DOHH2 (cell line): ENCODE results near the gene RAPGEF3.

ENCODE experiments used
- H3F3A ChIP-seq: fragments of 200-600 bp; sonication (generic), shearing (Covaris generic); 2 replicates; pipeline ENCODE4 v1.6.0; 2016; ENCODE audit warnings: antibody characterized with exemption, mild to moderate bottlenecking; ENCODE audit not compliant: control insufficient read depth, insufficient read depth
- H3K27ac ChIP-seq: fragments of 200-600 bp; sonication (generic); 2 replicates; pipeline ENCODE4 v1.5.1; 2014; ENCODE audit warnings: low read depth, mild to moderate bottlenecking, low read length, moderate library complexity
- H3K27me3 ChIP-seq: fragments of 200-600 bp; sonication (generic); 2 replicates; pipeline ENCODE4 v1.6.1; 2014; ENCODE audit warnings: mild to moderate bottlenecking, low read length, mixed read lengths; ENCODE audit not compliant: control insufficient read depth
- H3K36me3 ChIP-seq: fragments of 200-600 bp; sonication (generic); 2 replicates; pipeline ENCODE4 v1.6.1; 2014; ENCODE audit warnings: mild to moderate bottlenecking, low read length, moderate library complexity, mixed read lengths; ENCODE audit not compliant: control insufficient read depth
- H3K4me1 ChIP-seq: fragments of 200-600 bp; sonication (generic); 2 replicates; pipeline ENCODE4 v1.6.1; 2014; ENCODE audit warnings: mild to moderate bottlenecking, low read length, mixed read lengths; ENCODE audit not compliant: control insufficient read depth
- H3K4me2 ChIP-seq: fragments of 200-600 bp; sonication (generic); 2 replicates; pipeline ENCODE4 v1.6.0; 2014; ENCODE audit warnings: mild to moderate bottlenecking, low read length, moderate library complexity
- H3K4me3 ChIP-seq: fragments of 200-600 bp; sonication (generic); 2 replicates; pipeline ENCODE4 v1.5.1; 2014; ENCODE audit warnings: mild to moderate bottlenecking, low read length, mixed read lengths
- H3K79me2 ChIP-seq: fragments of 200-600 bp; sonication (generic); 2 replicates; pipeline ENCODE4 v1.6.1; 2014; ENCODE audit warnings: mild to moderate bottlenecking, low read length, mixed read lengths; ENCODE audit not compliant: control insufficient read depth
- H3K9me2 ChIP-seq: fragments of 200-600 bp; sonication (generic); replicated peaks from 2 replicates; pipeline ENCODE4 v1.6.1; 2014; ENCODE audit warnings: mild to moderate bottlenecking, low read length, mixed read lengths; ENCODE audit not compliant: control insufficient read depth
- H3K9me3 ChIP-seq: fragments of 200-600 bp; sonication (generic); 2 replicates; pipeline ENCODE4 v1.6.1; 2014; ENCODE audit warnings: antibody characterized with exemption, low read length, mixed read lengths; ENCODE audit not compliant: control insufficient read depth, insufficient read depth
- H4K20me1 ChIP-seq: fragments of 200-600 bp; sonication (generic); 2 replicates; pipeline ENCODE4 v1.6.0; 2014; ENCODE audit warnings: low read depth, mild to moderate bottlenecking, antibody characterized with exemption, low read length, moderate library complexity; ENCODE audit not compliant: control insufficient read depth, insufficient read depth
- CTCF ChIP-seq: fragments of 200-600 bp; sonication (generic); IDR thresholded peaks from one replicate; pipeline ENCODE4 v1.5.1; 2014; ENCODE audit warnings: antibody characterized with exemption, mild to moderate bottlenecking, low read depth, low read length; ENCODE audit not compliant: poor library complexity, severe bottlenecking
- EZH2phosphoT487 ChIP-seq: fragments of 200-600 bp; sonication (generic); IDR thresholded peaks from 2 replicates; pipeline ENCODE4 v1.6.1; 2017; ENCODE audit warnings: borderline replicate concordance, mild to moderate bottlenecking, antibody characterized with exemption, low read length, moderate library complexity, mixed read lengths

Gene RAPGEF3

GRCh38 chr12:47733142-47733541 lies 25.5 kb downstream of the RAPGEF3 start:
- TF ChIP-seq CTCF (no peak), EZH2phosphoT487 (no peak)
- Histone ChIP-seq H3K27ac (no peak overlapping the region), H3K79me2 (no peaks in the 10 kb centered on the region), H3K9me3 (no peaks in the 10 kb centered on the region), H3K4me2 (no peak overlapping the region), H3K4me1 (no peaks in the 10 kb centered on the region), H3K9me2 (no peaks in the 10 kb centered on the region), H3K36me3 (no peaks in the 10 kb centered on the region), H3K4me3 (no peak overlapping the region), H3F3A (no peaks in the 10 kb centered on the region), H3K27me3 (no peaks in the 10 kb centered on the region), H4K20me1 (no peaks in the 10 kb centered on the region)

GRCh38 chr12:47732504-47732903 lies 26.2 kb downstream of the RAPGEF3 start:
- Histone ChIP-seq H3K27me3 (no peaks in the 10 kb centered on the region), H3F3A (no peaks in the 10 kb centered on the region), H3K9me2 (no peaks in the 10 kb centered on the region), H4K20me1 (no peaks in the 10 kb centered on the region), H3K79me2 (no peaks in the 10 kb centered on the region), H3K9me3 (no peaks in the 10 kb centered on the region), H3K4me2 (no peak overlapping the region), H3K4me3 (no peak overlapping the region), H3K27ac (no peak overlapping the region), H3K4me1 (peaks cover 3% of the 10 kb centered on the region), H3K36me3 (no peaks in the 10 kb centered on the region)
- TF ChIP-seq CTCF, result no peak
- TF ChIP-seq EZH2phosphoT487, result no peak

GRCh38 chr12:47731723-47732122 lies 27.0 kb downstream of the RAPGEF3 start:
- H3K9me3 ChIP-seq, result no peaks in the 10 kb centered on the region
- H3K36me3 ChIP-seq, result no peaks in the 10 kb centered on the region
- H3K4me3 ChIP-seq, result no peak overlapping the region
- H3K4me1 ChIP-seq, result peaks cover 11% of the 10 kb centered on the region
- no peak overlapping the region for H3K4me2 ChIP-seq
- no peaks in the 10 kb centered on the region for H3K9me2 ChIP-seq
- TF ChIP-seq CTCF (no peak), EZH2phosphoT487 (no peak)
- no peaks in the 10 kb centered on the region for H3K79me2 ChIP-seq
- no peaks in the 10 kb centered on the region for H3F3A ChIP-seq
- H3K27me3 ChIP-seq, result no peaks in the 10 kb centered on the region
- H4K20me1 ChIP-seq, result no peaks in the 10 kb centered on the region
- no peak overlapping the region for H3K27ac ChIP-seq

GRCh38 chr12:47730341-47730744 lies 28.3 kb downstream of the RAPGEF3 start:
- H3K4me2 ChIP-seq, result no peak overlapping the region
- TF ChIP-seq CTCF, result no peak
- no peak for TF ChIP-seq EZH2phosphoT487
- H3K4me3 ChIP-seq, result no peak overlapping the region
- no peaks in the 10 kb centered on the region for H3K9me3 ChIP-seq
- no peaks in the 10 kb centered on the region for H3K27me3 ChIP-seq
- peaks cover 25% of the 10 kb centered on the region for H3K4me1 ChIP-seq
- H4K20me1 ChIP-seq, result no peaks in the 10 kb centered on the region
- no peaks in the 10 kb centered on the region for H3K9me2 ChIP-seq
- no peaks in the 10 kb centered on the region for H3K79me2 ChIP-seq
- no peaks in the 10 kb centered on the region for H3F3A ChIP-seq
- H3K27ac ChIP-seq, result no peak overlapping the region
- no peaks in the 10 kb centered on the region for H3K36me3 ChIP-seq
